Endothelial cell of hepatic sinusoid (primary cell): ENCODE results near the gene PCLO.

ENCODE experiments used
- in situ Hi-C: cut with HindIII; loops from 2 replicates; pipeline ENCODE4 v1.10.0; 2017; ENCODE audit warnings: low sequenced_read_pairs

The PCLO gene

GRCh38 chr7:82865856-82866255 lies 296.8 kb downstream of the PCLO start:
- in situ Hi-C loops, result no loop called here

GRCh38 chr7:82859106-82859850 lies 303.4 kb downstream of the PCLO start:
- in situ Hi-C loops, result no loop called here

GRCh38 chr7:82851121-82851520 lies 311.6 kb downstream of the PCLO start:
- in situ Hi-C loops, result no loop called here

- in situ Hi-C loops, result no loop called here
Measured at GRCh38 chr7:82841828-82842227, 320.9 kb downstream of the PCLO start.

GRCh38 chr7:82840061-82840460 lies 322.6 kb downstream of the PCLO start:
- in situ Hi-C loops, result no loop called here

GRCh38 chr7:82839555-82839954 lies 323.1 kb downstream of the PCLO start:
- in situ Hi-C loops, result no loop called here

- in situ Hi-C loops, result no loop called here
Measured at GRCh38 chr7:82839063-82839462, 323.6 kb downstream of the PCLO start.

- in situ Hi-C loops, result no loop called here
Measured at GRCh38 chr7:82838314-82838713, 324.4 kb downstream of the PCLO start.

- in situ Hi-C loops, result no loop called here
Measured at GRCh38 chr7:82823073-82823472, 339.6 kb downstream of the PCLO start.

- in situ Hi-C loops, result no loop called here
Measured at GRCh38 chr7:82821037-82821436, 341.6 kb downstream of the PCLO start.

- in situ Hi-C loops, result no loop called here
Measured at GRCh38 chr7:82818171-82818570, 344.5 kb downstream of the PCLO start.

- in situ Hi-C loops, result no loop called here
Measured at GRCh38 chr7:82816272-82816671, 346.4 kb downstream of the PCLO start.

- in situ Hi-C loops, result no loop called here
Measured at GRCh38 chr7:82810558-82811259, 352.0 kb downstream of the PCLO start.

GRCh38 chr7:82808633-82809032 lies 354.1 kb downstream of the PCLO start:
- in situ Hi-C loops, result no loop called here

- in situ Hi-C loops, result no loop called here
Measured at GRCh38 chr7:82805527-82805960, 357.1 kb downstream of the PCLO start.

- in situ Hi-C loops, result no loop called here
Measured at GRCh38 chr7:82803411-82803810, 359.3 kb downstream of the PCLO start.

GRCh38 chr7:82789883-82790609 lies 372.6 kb downstream of the PCLO start:
- in situ Hi-C loops, result loop anchor here (25.0 kb wide), 1 partner anchor 147 kb away; no protein-coding TSS in a partner anchor

- in situ Hi-C loops, result loop anchor here (25.0 kb wide), 1 partner anchor 159 kb away; no protein-coding TSS in a partner anchor
Measured at GRCh38 chr7:82778021-82778420, 384.7 kb downstream of the PCLO start.

GRCh38 chr7:82762880-82763279 lies 399.8 kb downstream of the PCLO start:
- in situ Hi-C loops, result no loop called here

GRCh38 chr7:82760831-82761230 lies 401.9 kb downstream of the PCLO start:
- in situ Hi-C loops, result no loop called here

GRCh38 chr7:82760074-82760473 lies 402.6 kb downstream of the PCLO start:
- in situ Hi-C loops, result no loop called here
